ENCODE data around the gene MEGF11. TPM values are rescaled to one million over a fixed set of nuclear protein-coding genes. Genes with fewer than 3 reads are reported as not detected.
A peak's percentile ranks its signal among the peaks of the same experiment; 100 is the strongest.

Gene MEGF11
- total RNA-seq, 2 experiments from 2014 or later: 3.3 to 6.8 TPM

GRCh38 chr15:65857718-65858402 is 395.7 kb downstream of the MEGF11 start:
- TF ChIP-seq CTCF (conservative IDR thresholded peaks at IDR 0.05; ENCODE audit: low read length) (no peak), EZH2phosphoT487 (IDR thresholded peaks at IDR 0.05; ENCODE audit: borderline replicate concordance, low read depth, low read length) (no peak)
- Histone ChIP-seq H3K9me3 (ENCODE audit: low read length) (no peaks in the 10 kb centered on the region), H3K9me2 (ENCODE audit: insufficient read depth, low read length) (no peaks in the 10 kb centered on the region), H3K79me2 (ENCODE audit: insufficient read depth, low read depth, low read length) (no peaks in the 10 kb centered on the region), H3K36me3 (ENCODE audit: insufficient read depth, low read length) (no peaks in the 10 kb centered on the region), H3K4me3 (ENCODE audit: low read depth, low read length, poor library complexity, severe bottlenecking) (no peak overlapping the region), H3K4me1 (ENCODE audit: insufficient read depth, low read length, poor library complexity, severe bottlenecking) (peaks cover 2% of the 10 kb centered on the region), H4K20me1 (ENCODE audit: insufficient read depth, low read length) (no peaks in the 10 kb centered on the region), H3K4me2 (ENCODE audit: low read length) (no peak overlapping the region), H2AFZ (ENCODE audit: low read length) (no peak overlapping the region), H3K27ac (ENCODE audit: low read depth, low read length, poor library complexity, severe bottlenecking) (no peak overlapping the region)
- ChIA-PET POLR2A (interaction anchor here (1.2 kb wide), 1 partner anchor 70 kb away, joined by 3 read pairs; no protein-coding TSS in a partner anchor), CTCF (ENCODE audit: unreplicated experiment) (no interaction called here)
- DNase-seq (ENCODE audit: low spot score): no peak
- no TSS peak for BruUV-seq (replicated peaks)
- intact Hi-C loops (cut with micrococcal nuclease; ENCODE audit: unreplicated experiment): loop anchor here (2.0 kb wide), 1 partner anchor 219 kb away; no protein-coding TSS in a partner anchor

GRCh38 chr15:65856821-65857455 is 396.6 kb downstream of the MEGF11 start:
- BruUV-seq (replicated peaks): no TSS peak
- intact Hi-C loops (cut with micrococcal nuclease; ENCODE audit: unreplicated experiment): loop anchor here (2.0 kb wide), 1 partner anchor 218 kb away; no protein-coding TSS in a partner anchor
- H3K9me2 ChIP-seq (ENCODE audit: insufficient read depth, low read length): no peaks in the 10 kb centered on the region
- no peak for TF ChIP-seq EZH2phosphoT487 (IDR thresholded peaks at IDR 0.05; ENCODE audit: borderline replicate concordance, low read depth, low read length)
- TF ChIP-seq CTCF (conservative IDR thresholded peaks at IDR 0.05; ENCODE audit: low read length): peak; percentile 94
- H2AFZ ChIP-seq (ENCODE audit: low read length): no peak overlapping the region
- CTCF ChIA-PET (ENCODE audit: unreplicated experiment): interaction anchor here (0.6 kb wide), 3 partner anchors 20 to 641 kb away, joined by 3 read pairs; no protein-coding TSS in a partner anchor
- H3K36me3 ChIP-seq (ENCODE audit: insufficient read depth, low read length): no peaks in the 10 kb centered on the region
- peak; percentile 85 for DNase-seq (ENCODE audit: low spot score)
- POLR2A ChIA-PET: interaction anchor here (1.2 kb wide), 1 partner anchor 70 kb away, joined by 3 read pairs; no protein-coding TSS in a partner anchor
- no peaks in the 10 kb centered on the region for H3K4me1 ChIP-seq (ENCODE audit: insufficient read depth, low read length, poor library complexity, severe bottlenecking)
- no peak overlapping the region for H3K4me2 ChIP-seq (ENCODE audit: low read length)
- H3K4me3 ChIP-seq (ENCODE audit: low read depth, low read length, poor library complexity, severe bottlenecking): no peak overlapping the region
- H3K27ac ChIP-seq (ENCODE audit: low read depth, low read length, poor library complexity, severe bottlenecking): no peak overlapping the region
- H3K9me3 ChIP-seq (ENCODE audit: low read length): no peaks in the 10 kb centered on the region
- no peaks in the 10 kb centered on the region for H3K79me2 ChIP-seq (ENCODE audit: insufficient read depth, low read depth, low read length)
- H4K20me1 ChIP-seq (ENCODE audit: insufficient read depth, low read length): no peaks in the 10 kb centered on the region

- TF ChIP-seq EZH2phosphoT487 (IDR thresholded peaks at IDR 0.05; ENCODE audit: borderline replicate concordance, low read depth, low read length) (no peak), CTCF (conservative IDR thresholded peaks at IDR 0.05; ENCODE audit: low read length) (no peak)
- no peaks in the 10 kb centered on the region for H3K4me1 ChIP-seq (ENCODE audit: insufficient read depth, low read length, poor library complexity, severe bottlenecking)
- H3K36me3 ChIP-seq (ENCODE audit: insufficient read depth, low read length): no peaks in the 10 kb centered on the region
- H4K20me1 ChIP-seq (ENCODE audit: insufficient read depth, low read length): no peaks in the 10 kb centered on the region
- ChIA-PET POLR2A (no interaction called here), CTCF (ENCODE audit: unreplicated experiment) (no interaction called here)
- no peaks in the 10 kb centered on the region for H3K9me2 ChIP-seq (ENCODE audit: insufficient read depth, low read length)
- no peak for DNase-seq (ENCODE audit: low spot score)
- no TSS peak for BruUV-seq (replicated peaks)
- no peak overlapping the region for H3K4me3 ChIP-seq (ENCODE audit: low read depth, low read length, poor library complexity, severe bottlenecking)
- no peak overlapping the region for H3K27ac ChIP-seq (ENCODE audit: low read depth, low read length, poor library complexity, severe bottlenecking)
- H2AFZ ChIP-seq (ENCODE audit: low read length): no peak overlapping the region
- H3K79me2 ChIP-seq (ENCODE audit: insufficient read depth, low read depth, low read length): no peaks in the 10 kb centered on the region
- H3K4me2 ChIP-seq (ENCODE audit: low read length): no peak overlapping the region
- no peaks in the 10 kb centered on the region for H3K9me3 ChIP-seq (ENCODE audit: low read length)
- intact Hi-C loops (cut with micrococcal nuclease; ENCODE audit: unreplicated experiment): no loop called here
These were observed 401.6 kb downstream of the MEGF11 start for GRCh38 chr15:65851981-65852380.
